ENCODE measurements around the gene SLC4A8. TPM values are rescaled to one million over a fixed set of nuclear protein-coding genes. Genes with fewer than 3 reads are reported as not detected.

SLC4A8 gene
- total RNA-seq, 1 experiment from 2014 or later = 62.7 TPM

DNA sequence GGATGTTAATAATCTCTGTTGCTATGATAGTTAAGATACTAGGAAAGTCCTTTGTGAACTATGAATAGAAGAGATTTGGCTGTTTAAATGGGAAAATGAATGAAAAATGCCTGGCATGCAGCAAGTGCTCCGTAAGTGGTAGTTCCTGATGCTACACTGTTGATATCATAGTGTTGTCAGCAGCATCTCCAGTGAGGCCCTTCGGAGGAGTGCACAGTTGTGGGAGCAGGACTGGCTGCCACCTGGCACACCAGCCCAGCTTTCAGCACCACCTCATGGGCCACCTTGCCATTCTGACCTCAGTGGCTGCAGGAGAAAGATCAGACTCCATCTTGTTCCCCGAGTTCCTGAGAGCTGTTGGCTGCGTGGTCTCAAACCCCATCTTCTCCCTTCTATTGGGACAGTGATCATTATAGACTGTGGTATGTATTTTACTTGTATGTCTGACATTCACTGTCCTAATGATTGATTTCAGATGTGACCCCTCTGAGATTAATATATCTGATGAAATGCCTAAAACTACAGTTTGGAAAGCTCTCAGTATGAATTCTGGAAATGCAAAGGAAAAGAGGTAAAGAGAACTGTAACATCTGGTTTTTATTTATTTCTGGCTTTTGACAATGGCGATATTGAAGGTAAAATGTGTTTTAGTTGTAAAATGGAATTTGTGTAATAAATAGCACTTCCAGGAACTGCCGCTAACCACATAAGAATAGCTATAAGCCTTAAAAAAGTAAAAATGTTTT lies 80.9 kb downstream of the SLC4A8 start:
- Mint-ChIP-seq H3K9me3 (ENCODE audit: unreplicated experiment) (no peaks in the 10 kb centered on the region), H3K4me1 (ENCODE audit: low read depth, unreplicated experiment) (no peaks in the 10 kb centered on the region), H3K27ac (ENCODE audit: unreplicated experiment) (no peak overlapping the region), H3K4me3 (ENCODE audit: unreplicated experiment) (no peak overlapping the region), H3K36me3 (ENCODE audit: insufficient read depth, unreplicated experiment) (peaks cover 26% of the 10 kb centered on the region), H3K27me3 (ENCODE audit: insufficient read depth, unreplicated experiment) (no peaks in the 10 kb centered on the region)
- TF ChIP-seq, protein P1, sequence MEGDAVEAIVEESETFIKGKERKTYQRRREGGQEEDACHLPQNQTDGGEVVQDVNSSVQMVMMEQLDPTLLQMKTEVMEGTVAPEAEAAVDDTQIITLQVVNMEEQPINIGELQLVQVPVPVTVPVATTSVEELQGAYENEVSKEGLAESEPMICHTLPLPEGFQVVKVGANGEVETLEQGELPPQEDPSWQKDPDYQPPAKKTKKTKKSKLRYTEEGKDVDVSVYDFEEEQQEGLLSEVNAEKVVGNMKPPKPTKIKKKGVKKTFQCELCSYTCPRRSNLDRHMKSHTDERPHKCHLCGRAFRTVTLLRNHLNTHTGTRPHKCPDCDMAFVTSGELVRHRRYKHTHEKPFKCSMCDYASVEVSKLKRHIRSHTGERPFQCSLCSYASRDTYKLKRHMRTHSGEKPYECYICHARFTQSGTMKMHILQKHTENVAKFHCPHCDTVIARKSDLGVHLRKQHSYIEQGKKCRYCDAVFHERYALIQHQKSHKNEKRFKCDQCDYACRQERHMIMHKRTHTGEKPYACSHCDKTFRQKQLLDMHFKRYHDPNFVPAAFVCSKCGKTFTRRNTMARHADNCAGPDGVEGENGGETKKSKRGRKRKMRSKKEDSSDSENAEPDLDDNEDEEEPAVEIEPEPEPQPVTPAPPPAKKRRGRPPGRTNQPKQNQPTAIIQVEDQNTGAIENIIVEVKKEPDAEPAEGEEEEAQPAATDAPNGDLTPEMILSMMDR (IDR thresholded peaks at IDR 0.05; ENCODE audit: insufficient read depth in 1 of 2, low read depth in 1 of 2, low read length in 1 of 2, severe bottlenecking in 1 of 2, unreplicated experiment in 1 of 2) = no peak
- Histone ChIP-seq H3K4me3 (ENCODE audit: low read depth, low read length) (no peak overlapping the region), H3K4me1 (no peaks in the 10 kb centered on the region), H3K36me3 (ENCODE audit: control insufficient read depth, insufficient read depth, low read length) (peaks cover 1% of the 10 kb centered on the region; the same call in 1 of the 2 replicates), H3K9me3 (no peaks in the 10 kb centered on the region), H3K27me3 (replicated peaks; ENCODE audit: control insufficient read depth, insufficient read depth, low read length) (no peaks in the 10 kb centered on the region)
- intact Hi-C loops (cut with micrococcal nuclease; ENCODE audit: unreplicated experiment) = no loop called here
- BruUV-seq (replicated peaks) = no TSS peak
- ChIA-PET CTCF (no interaction called here), POLR2A (interaction anchor here (1.0 kb wide), 1 partner anchor 370 kb away, joined by 3 read pairs; no protein-coding TSS in a partner anchor)
- DNase-seq = no peak

DNA sequence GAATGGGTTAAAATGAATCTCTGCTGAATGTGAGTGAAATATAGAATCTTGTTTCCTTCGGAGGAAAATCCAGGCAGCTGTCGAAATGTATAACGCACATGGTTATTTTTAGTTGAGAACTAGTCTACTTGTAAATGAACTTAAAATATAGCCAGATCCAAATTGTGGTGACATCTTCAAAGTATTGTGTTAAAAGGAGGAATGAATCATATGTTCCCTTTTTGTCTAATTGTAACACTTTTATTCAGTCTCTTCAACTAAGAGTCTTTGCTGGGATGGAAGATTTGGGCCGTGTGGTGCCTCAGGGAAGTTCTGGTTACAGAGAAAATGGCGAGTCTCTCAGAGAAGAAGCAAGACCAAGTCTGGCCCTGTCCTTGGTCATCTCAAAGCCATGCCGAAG lies 82.5 kb downstream of the SLC4A8 start:
- H3K4me1 Mint-ChIP-seq (ENCODE audit: low read depth, unreplicated experiment) = no peaks in the 10 kb centered on the region
- H3K4me3 ChIP-seq (ENCODE audit: low read depth, low read length) = no peak overlapping the region
- H3K27me3 ChIP-seq (replicated peaks; ENCODE audit: control insufficient read depth, insufficient read depth, low read length) = no peaks in the 10 kb centered on the region
- H3K27ac Mint-ChIP-seq (ENCODE audit: unreplicated experiment) = no peak overlapping the region
- H3K4me3 Mint-ChIP-seq (ENCODE audit: unreplicated experiment) = no peak overlapping the region
- intact Hi-C loops (cut with micrococcal nuclease; ENCODE audit: unreplicated experiment) = no loop called here
- no peaks in the 10 kb centered on the region for H3K27me3 Mint-ChIP-seq (ENCODE audit: insufficient read depth, unreplicated experiment)
- CTCF ChIA-PET = interaction anchor here (0.6 kb wide), 1 partner anchor 318 kb away, joined by 4 read pairs; no protein-coding TSS in a partner anchor
- DNase-seq = no peak
- POLR2A ChIA-PET = no interaction called here
- no peaks in the 10 kb centered on the region for H3K9me3 Mint-ChIP-seq (ENCODE audit: unreplicated experiment)
- H3K9me3 ChIP-seq = no peaks in the 10 kb centered on the region
- peaks cover 1% of the 10 kb centered on the region; the same call in 1 of the 2 replicates for H3K36me3 ChIP-seq (ENCODE audit: control insufficient read depth, insufficient read depth, low read length)
- H3K36me3 Mint-ChIP-seq (ENCODE audit: insufficient read depth, unreplicated experiment) = peaks cover 20% of the 10 kb centered on the region
- TF ChIP-seq, protein P1 (IDR thresholded peaks at IDR 0.05; ENCODE audit: insufficient read depth in 1 of 2, low read depth in 1 of 2, low read length in 1 of 2, severe bottlenecking in 1 of 2, unreplicated experiment in 1 of 2) = no peak
- BruUV-seq (replicated peaks) = no TSS peak
- no peaks in the 10 kb centered on the region for H3K4me1 ChIP-seq

DNA sequence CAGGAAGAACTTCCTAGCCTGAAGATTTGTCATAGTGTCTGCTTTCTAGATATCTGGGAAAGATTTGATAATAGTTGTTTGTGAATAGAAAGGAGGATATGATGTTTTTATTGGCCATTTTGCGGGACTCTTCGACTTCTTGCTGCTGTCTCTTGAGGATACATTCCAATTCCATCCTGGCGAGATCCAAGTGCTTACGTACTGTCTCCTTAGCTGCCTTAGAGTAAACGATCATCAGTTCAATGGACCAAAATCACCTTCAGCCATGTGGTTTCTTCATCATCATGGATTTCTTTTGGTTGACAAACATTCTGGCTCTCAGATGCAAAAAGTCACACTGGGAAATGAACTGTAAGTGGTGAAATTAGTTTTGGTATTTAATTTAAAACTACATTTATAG lies 83.7 kb downstream of the SLC4A8 start:
- Histone ChIP-seq H3K4me1 (no peaks in the 10 kb centered on the region), H3K4me3 (ENCODE audit: low read depth, low read length) (no peak overlapping the region), H3K27me3 (replicated peaks; ENCODE audit: control insufficient read depth, insufficient read depth, low read length) (no peaks in the 10 kb centered on the region), H3K36me3 (ENCODE audit: control insufficient read depth, insufficient read depth, low read length) (peaks cover 1% of the 10 kb centered on the region; the same call in 1 of the 2 replicates), H3K9me3 (no peaks in the 10 kb centered on the region)
- ChIA-PET POLR2A (no interaction called here), CTCF (no interaction called here)
- Mint-ChIP-seq H3K4me1 (ENCODE audit: low read depth, unreplicated experiment) (no peaks in the 10 kb centered on the region), H3K9me3 (ENCODE audit: unreplicated experiment) (no peaks in the 10 kb centered on the region), H3K36me3 (ENCODE audit: insufficient read depth, unreplicated experiment) (peaks cover 20% of the 10 kb centered on the region), H3K27me3 (ENCODE audit: insufficient read depth, unreplicated experiment) (no peaks in the 10 kb centered on the region), H3K27ac (ENCODE audit: unreplicated experiment) (no peak overlapping the region), H3K4me3 (ENCODE audit: unreplicated experiment) (no peak overlapping the region)
- intact Hi-C loops (cut with micrococcal nuclease; ENCODE audit: unreplicated experiment) = no loop called here
- DNase-seq = no peak
- TF ChIP-seq, protein P1 (IDR thresholded peaks at IDR 0.05; ENCODE audit: insufficient read depth in 1 of 2, low read depth in 1 of 2, low read length in 1 of 2, severe bottlenecking in 1 of 2, unreplicated experiment in 1 of 2) = no peak
- BruUV-seq (replicated peaks) = no TSS peak
